H7 (cell line): ENCODE measurements around the gene WASHC3. TPM values are rescaled to one million over a fixed set of nuclear protein-coding genes. Genes with fewer than 3 reads are reported as not detected.
"Not testable (repeated sequence)": the region's sequence is repeated elsewhere in the genome, so short reads cannot be mapped to it uniquely, and the experiment has no call there.

Source experiments
- DNase-seq: peaks from one replicate; pipeline ENCODE4 v3.0.0; 2012
- H3K27me3 ChIP-seq: 2 replicates; pipeline ENCODE4 v1.6.0; 2011; ENCODE audit warnings: mild to moderate bottlenecking, low read length; ENCODE audit not compliant: control insufficient read depth, insufficient read depth
- H3K36me3 ChIP-seq: replicated peaks from 2 replicates; pipeline ENCODE4 v1.5.1; 2011; ENCODE audit warnings: low read length; ENCODE audit not compliant: control insufficient read depth, insufficient read depth
- H3K4me3 ChIP-seq: 2 replicates; pipeline ENCODE4 v1.5.1; 2011; ENCODE audit warnings: low read depth, mild to moderate bottlenecking, control low read depth, low read length, moderate library complexity; ENCODE audit not compliant: insufficient read depth
- total RNA-seq: library from RNA; depleted of rRNA; stranded (reverse); fragments of >200 nt; shearing (Covaris generic); gene quantifications from 2 replicates; pipeline ENCODE4 v1.2.3, GENCODE V29; 2014

Gene WASHC3
- total RNA-seq, 1 experiment from 2014 or later, result 9.8 TPM

DNA sequence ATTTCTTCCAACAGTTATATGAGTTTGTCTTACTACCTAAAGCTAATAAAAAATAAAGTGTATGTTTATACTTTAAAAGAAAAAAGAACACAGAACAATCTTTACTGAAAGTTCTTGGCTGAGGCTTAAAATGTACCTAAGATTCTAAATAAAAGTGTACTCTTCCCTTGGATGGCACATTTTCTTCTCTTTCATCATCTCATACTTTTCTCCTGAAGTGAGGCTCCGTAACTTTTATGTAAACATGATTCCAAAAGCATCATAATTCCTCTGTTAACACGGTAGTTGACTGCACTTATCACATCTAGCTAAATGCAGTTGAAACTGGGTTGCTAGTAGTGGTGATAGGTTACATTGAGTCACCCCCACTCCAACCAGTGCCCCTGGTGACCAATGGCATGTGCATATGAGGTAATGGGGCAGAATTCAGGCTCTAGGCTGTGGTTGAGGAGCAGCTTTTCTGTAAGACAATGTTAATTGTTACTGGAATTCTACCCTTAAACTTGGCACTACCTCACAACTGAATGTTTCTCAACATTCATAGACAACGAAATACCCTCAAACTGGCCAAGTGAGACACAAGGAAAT, 38.4 kb downstream of the WASHC3 start:
- no peaks in the 10 kb centered on the region for H3K27me3 ChIP-seq
- H3K4me3 ChIP-seq, result no peak overlapping the region
- no peak for DNase-seq
- H3K36me3 ChIP-seq, result no peaks in the 10 kb centered on the region

- Histone ChIP-seq H3K27me3 (no peaks in the 10 kb centered on the region), H3K4me3 (no peak overlapping the region), H3K36me3 (no peaks in the 10 kb centered on the region)
- no peak for DNase-seq
Observed at GRCh38 chr12:102022286-102022685, 39.5 kb downstream of the WASHC3 start.

GRCh38 chr12:102021540-102022246, 40.1 kb downstream of the WASHC3 start:
- no peak overlapping the region for H3K4me3 ChIP-seq
- H3K36me3 ChIP-seq, result no peaks in the 10 kb centered on the region
- H3K27me3 ChIP-seq, result no peaks in the 10 kb centered on the region
- no peak for DNase-seq

GRCh38 chr12:102018607-102019006, 43.2 kb downstream of the WASHC3 start:
- not testable (repeated sequence) for H3K36me3 ChIP-seq, DNase-seq, H3K4me3 ChIP-seq, H3K27me3 ChIP-seq

GRCh38 chr12:102016472-102016871, 45.3 kb downstream of the WASHC3 start:
- Histone ChIP-seq H3K27me3 (no peaks in the 10 kb centered on the region), H3K36me3 (no peaks in the 10 kb centered on the region), H3K4me3 (no peak overlapping the region)
- no peak for DNase-seq

- H3K4me3 ChIP-seq, result no peak overlapping the region
- H3K27me3 ChIP-seq, result no peaks in the 10 kb centered on the region
- no peak for DNase-seq
- H3K36me3 ChIP-seq, result no peaks in the 10 kb centered on the region
Observed at GRCh38 chr12:102010265-102010994, 51.4 kb downstream of the WASHC3 start.

DNA sequence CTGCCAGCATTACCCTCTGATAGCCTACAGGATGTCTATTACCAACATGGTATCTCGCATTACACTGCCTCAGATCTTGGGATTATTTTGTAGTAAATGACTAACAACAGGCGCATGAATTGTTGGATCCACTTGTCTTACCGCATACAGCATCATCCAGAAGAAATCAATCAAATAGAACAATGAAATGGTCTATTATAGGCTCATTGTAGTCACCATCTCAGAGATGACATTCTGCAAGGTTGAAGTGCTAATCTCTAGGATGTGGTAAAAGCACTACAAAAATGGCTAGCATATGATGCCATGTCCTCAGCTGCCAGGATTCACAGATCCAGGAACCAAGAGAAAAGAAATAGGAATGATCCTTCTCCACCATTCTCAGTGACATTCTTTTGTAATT, 52.0 kb downstream of the WASHC3 start:
- no peak for DNase-seq
- no peaks in the 10 kb centered on the region for H3K27me3 ChIP-seq
- no peak overlapping the region for H3K4me3 ChIP-seq
- H3K36me3 ChIP-seq, result no peaks in the 10 kb centered on the region

DNA sequence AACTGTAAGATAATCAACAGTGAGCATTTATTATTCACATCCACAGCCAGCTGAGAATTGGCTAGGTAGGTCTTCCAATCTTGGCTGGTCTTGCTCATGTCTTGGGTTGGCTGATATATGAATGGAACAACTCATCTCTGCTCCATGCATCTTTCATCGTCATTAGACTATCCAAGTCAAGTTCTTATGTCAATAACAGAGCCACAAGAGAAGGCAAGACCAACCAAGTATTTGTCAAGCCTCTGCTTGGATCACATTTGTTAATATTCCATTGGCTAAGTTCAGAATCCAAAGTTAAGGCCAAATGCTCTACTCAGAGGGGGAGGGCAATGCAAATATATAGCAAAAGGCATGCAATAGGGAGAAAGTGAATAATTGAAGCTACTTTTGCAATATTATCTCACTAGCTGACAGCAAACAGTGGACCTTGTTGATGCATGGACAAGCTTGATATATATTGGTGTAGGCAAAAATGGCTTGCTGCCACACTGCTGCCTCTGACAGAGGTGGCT, 53.1 kb downstream of the WASHC3 start:
- Histone ChIP-seq H3K4me3 (no peak overlapping the region), H3K36me3 (no peaks in the 10 kb centered on the region), H3K27me3 (no peaks in the 10 kb centered on the region)
- no peak for DNase-seq

- Histone ChIP-seq H3K27me3 (no peaks in the 10 kb centered on the region), H3K36me3 (no peaks in the 10 kb centered on the region), H3K4me3 (no peak overlapping the region)
- no peak for DNase-seq
Observed at GRCh38 chr12:102005256-102005655, 56.5 kb downstream of the WASHC3 start.

DNA sequence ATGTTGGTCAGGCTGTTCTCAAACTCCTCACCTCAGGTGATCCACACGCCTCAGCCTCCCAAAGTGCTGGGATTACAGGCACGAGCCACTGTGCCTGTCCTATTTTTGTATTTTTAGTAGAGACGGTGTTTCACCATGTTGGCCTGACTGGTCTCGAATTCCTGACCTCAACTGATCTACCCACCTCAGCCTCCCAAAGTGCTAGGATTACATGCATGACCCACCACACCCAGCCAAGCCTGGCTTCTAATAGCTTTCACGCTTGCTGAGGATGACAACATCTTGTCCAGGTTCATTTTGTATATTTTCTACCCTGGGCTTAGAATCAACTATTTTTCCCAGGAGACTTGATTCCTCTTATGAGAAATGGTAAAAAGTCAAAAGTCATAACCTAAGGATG, 64.7 kb downstream of the WASHC3 start:
- no peak overlapping the region for H3K4me3 ChIP-seq
- no peak for DNase-seq
- no peaks in the 10 kb centered on the region for H3K27me3 ChIP-seq
- no peaks in the 10 kb centered on the region for H3K36me3 ChIP-seq

DNA sequence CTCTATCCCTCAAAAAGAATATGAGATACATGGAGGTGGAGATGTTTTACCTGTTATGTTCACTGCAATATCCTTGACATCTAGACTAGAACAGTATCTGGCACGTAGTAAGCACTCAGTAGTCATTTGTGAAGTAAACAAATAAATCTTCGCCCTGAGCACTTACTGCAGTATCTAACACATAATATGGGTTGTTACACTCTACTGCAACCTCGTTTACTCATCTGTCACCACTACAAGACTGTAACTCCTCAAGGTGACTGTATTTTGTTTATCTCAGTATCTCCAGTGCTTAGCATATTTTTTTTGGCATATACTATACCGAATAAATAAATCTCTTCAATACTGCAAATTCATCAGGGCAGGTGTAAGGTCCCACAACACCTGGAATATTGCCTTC, 66.1 kb downstream of the WASHC3 start:
- DNase-seq, result no peak
- Histone ChIP-seq H3K4me3 (no peak overlapping the region), H3K27me3 (no peaks in the 10 kb centered on the region), H3K36me3 (no peaks in the 10 kb centered on the region)

DNA sequence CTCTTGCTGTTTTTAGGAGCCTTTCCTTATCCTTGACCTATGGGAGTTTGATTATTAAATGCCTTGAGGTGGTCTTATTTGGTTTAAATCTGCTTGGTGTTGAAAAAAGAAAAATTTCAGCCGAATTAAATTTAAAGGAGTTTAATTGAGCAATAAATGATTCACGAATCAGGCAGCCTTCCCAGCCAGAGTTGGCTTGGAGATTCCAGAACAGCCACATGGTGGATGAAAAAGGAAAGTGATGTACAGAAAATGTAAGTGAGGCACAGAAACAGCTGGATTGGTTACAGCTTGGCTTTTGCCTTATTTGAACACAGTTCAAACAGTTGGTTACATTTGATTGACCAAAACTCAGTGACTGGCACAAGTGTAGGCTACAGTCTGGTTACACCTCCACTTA, 69.7 kb downstream of the WASHC3 start:
- no peak overlapping the region for H3K4me3 ChIP-seq
- H3K27me3 ChIP-seq, result no peaks in the 10 kb centered on the region
- no peak for DNase-seq
- H3K36me3 ChIP-seq, result no peaks in the 10 kb centered on the region

- no peaks in the 10 kb centered on the region for H3K36me3 ChIP-seq
- H3K27me3 ChIP-seq, result no peaks in the 10 kb centered on the region
- no peak overlapping the region for H3K4me3 ChIP-seq
- no peak for DNase-seq
Observed at GRCh38 chr12:101982307-101982706, 79.5 kb downstream of the WASHC3 start.

DNA sequence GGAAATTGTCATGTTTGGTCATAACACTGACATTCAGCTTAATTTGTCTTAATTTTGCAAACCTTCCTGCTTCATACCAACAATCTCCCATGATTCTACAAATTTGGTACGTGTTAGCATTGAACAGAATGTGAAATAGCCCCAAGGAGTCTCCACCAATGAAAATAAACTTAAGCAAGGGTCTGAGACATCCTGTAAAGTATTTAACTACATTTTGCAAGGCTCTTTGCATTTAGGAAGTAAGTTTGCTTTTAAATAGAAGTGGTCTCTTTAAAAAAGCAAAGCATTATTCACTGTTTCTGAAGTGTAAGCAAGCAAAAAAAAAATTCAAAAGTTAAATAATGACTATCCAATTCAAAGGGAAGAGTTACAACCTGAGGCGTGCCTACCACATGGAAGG, 79.9 kb downstream of the WASHC3 start:
- Histone ChIP-seq H3K27me3 (no peaks in the 10 kb centered on the region), H3K4me3 (no peak overlapping the region), H3K36me3 (no peaks in the 10 kb centered on the region)
- DNase-seq, result no peak

DNA sequence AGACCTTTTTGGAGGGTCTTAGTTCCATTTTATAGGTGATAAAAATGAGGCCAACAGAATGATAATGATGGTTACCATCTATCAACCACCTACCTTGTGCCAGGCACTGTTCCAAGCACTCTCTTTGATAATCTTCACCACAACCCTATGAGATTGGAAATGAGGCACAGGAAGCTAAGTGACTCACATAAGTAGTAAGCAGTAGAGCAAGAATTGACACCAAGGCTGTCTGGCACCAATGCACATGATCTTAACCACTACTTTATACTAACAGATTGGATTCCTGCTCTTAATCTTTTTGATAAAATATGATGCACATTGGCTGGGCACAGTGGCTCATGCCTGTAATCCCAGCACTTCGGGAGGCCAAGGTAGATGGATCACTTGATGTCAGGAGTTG, 93.0 kb downstream of the WASHC3 start:
- no peak for DNase-seq
- H3K27me3 ChIP-seq, result no peaks in the 10 kb centered on the region

More for the DNA sequence above, 93.0 kb downstream of the WASHC3 start:
- H3K36me3 ChIP-seq, result no peaks in the 10 kb centered on the region
- no peak overlapping the region for H3K4me3 ChIP-seq
